K562 (cell line): ENCODE data around the gene AP4E1. TPM values are rescaled to one million over a fixed set of nuclear protein-coding genes. Genes with fewer than 3 reads are reported as not detected.

Source experiments
- ATAC-seq: fragments of 200-7000 bp; cut with Tn5 transposase; 3 replicates; pipeline ENCODE4 v1.9.1; 2020; ENCODE audit warnings: moderate library complexity
- BruUV-seq: library from RNA; stranded (reverse); fragments of 400-500 nt; replicated peaks from 2 replicates; lab custom pipeline; 2021; lab: Mats Ljungman, UMichigan
- CTCF ChIA-PET: fragments of 300-600 bp; formaldehyde crosslinking; extraction: SDS; loops from one replicate; lab custom pipeline; 2021; ENCODE audit warnings: low intra/inter-chr PET ratio; lab: Yijun Ruan, JAX
- POLR2A ChIA-PET: fragments of 300-600, 350-650 bp; sonication (Branson Sonifier 250); formaldehyde crosslinking; extraction: SDS; loops from one replicate; lab custom pipeline; 2021; ENCODE audit warnings: antibody characterized with exemption, inconsistent platforms; lab: Yijun Ruan, JAX
- DNase-seq, 4 experiments: peaks; one replicate each; pipeline versions ENCODE4 v3.0.0 to v3.0.0-alpha.2; 2011 to 2018; ENCODE audit warnings: low spot score in 3 of 4, mixed read lengths in 3 of 4; ENCODE audit errors: extremely low read depth in 1 of 4
- FAIRE-seq: peaks from 2 replicates; lab custom pipeline; 2011; peaks lifted over from hg19 to GRCh38; lab: Jason Lieb, UNC
- H2AFZ ChIP-seq: 2 replicates; pipeline ENCODE4 v1.6.0; 2011; ENCODE audit warnings: low read depth, low read length, control low read depth, inconsistent platforms
- H3K27ac ChIP-seq: fragments of 200-600 bp; 3 replicates; pipeline ENCODE4 v1.8.0; 2011; ENCODE audit warnings: low read depth, mild to moderate bottlenecking, control low read depth, inconsistent platforms, low read length, moderate library complexity, mixed read lengths; ENCODE audit errors: extremely low read depth
- H3K27me3 ChIP-seq, 2 experiments: fragments of 300-600 bp in 1 of 2; 2 replicates in 1 of 2; 3 replicates in 1 of 2; pipeline versions ENCODE4 v1.6.0 to v1.8.0; 2011; ENCODE audit warnings: inconsistent platforms in 2 of 2, low read length in 2 of 2, mild to moderate bottlenecking in 1 of 2, mixed read lengths in 1 of 2, moderate library complexity in 1 of 2; ENCODE audit not compliant: control insufficient read depth in 2 of 2, insufficient read depth in 2 of 2
- H3K36me3 ChIP-seq: fragments of 300-600 bp; 3 replicates; pipeline ENCODE4 v1.8.0; 2011; ENCODE audit warnings: mild to moderate bottlenecking, low read length, inconsistent platforms; ENCODE audit not compliant: control insufficient read depth, insufficient read depth
- H3K4me1 ChIP-seq, 2 experiments: fragments of 200-600 bp in 1 of 2; replicated peaks in 1 of 2; 2 replicates in 1 of 2; 3 replicates in 1 of 2; pipeline versions ENCODE4 v1.5.1 to v1.8.0; 2011; ENCODE audit warnings: inconsistent platforms in 2 of 2, low read length in 2 of 2, mild to moderate bottlenecking in 1 of 2, mixed read lengths in 1 of 2, moderate library complexity in 1 of 2; ENCODE audit not compliant: control insufficient read depth in 2 of 2, insufficient read depth in 2 of 2
- H3K4me2 ChIP-seq: 2 replicates; pipeline ENCODE4 v1.6.1; 2011; ENCODE audit warnings: low read length, control low read depth, inconsistent platforms, mixed read lengths; ENCODE audit not compliant: insufficient read depth
- H3K4me3 ChIP-seq: fragments of 200-600 bp; sonication (generic), shearing (Covaris generic); 2 replicates; pipeline ENCODE4 v1.5.1; 2016; ENCODE audit warnings: control low read depth, inconsistent platforms
- H3K79me2 ChIP-seq: fragments of 200-600 bp; 3 replicates; pipeline ENCODE4 v1.8.0; 2011; ENCODE audit warnings: low read length, inconsistent platforms; ENCODE audit not compliant: control insufficient read depth, insufficient read depth
- H3K9ac ChIP-seq, 2 experiments: 2 replicates each; pipeline versions ENCODE4 v1.6.0 to v1.6.1; 2011; ENCODE audit warnings: low read depth in 2 of 2, low read length in 2 of 2, control low read depth in 1 of 2, inconsistent platforms in 1 of 2, mild to moderate bottlenecking in 1 of 2, mixed read lengths in 1 of 2; ENCODE audit not compliant: insufficient read depth in 1 of 2
- H3K9me1 ChIP-seq: one replicate; pipeline ENCODE4 v1.6.0; 2011; ENCODE audit warnings: inconsistent platforms, mild to moderate bottlenecking, low read length, moderate library complexity; ENCODE audit not compliant: control insufficient read depth, insufficient read depth
- H3K9me3 ChIP-seq: replicated peaks from 2 replicates; pipeline ENCODE4 v1.5.1; 2011; ENCODE audit warnings: low read depth, low read length, inconsistent platforms; ENCODE audit not compliant: control insufficient read depth, insufficient read depth
- H4K20me1 ChIP-seq: replicated peaks from 2 replicates; pipeline ENCODE4 v1.6.1; 2011; ENCODE audit warnings: low read length, inconsistent platforms, mixed read lengths; ENCODE audit not compliant: control insufficient read depth, insufficient read depth
- CHD4 ChIP-seq: fragments of 200-600 bp; sonication (generic); IDR thresholded peaks from 3 replicates; pipeline ENCODE4 v1.6.1; 2012; ENCODE audit warnings: low read depth, mild to moderate bottlenecking, mixed read lengths, low read length, inconsistent platforms; ENCODE audit not compliant: insufficient read depth, insufficient replicate concordance, poor library complexity, severe bottlenecking
- ELF4 ChIP-seq: fragments of 450-650 bp; formaldehyde crosslinking; IDR thresholded peaks from 2 replicates; pipeline ENCODE4 v1.4.0; 2022; ENCODE audit warnings: missing genetic modification characterization
- FOXK1 ChIP-seq: sonication (generic); formaldehyde crosslinking; IDR thresholded peaks from 2 replicates; pipeline ENCODE4 v1.8.0; 2022; ENCODE audit warnings: missing genetic modification reagents, mild to moderate bottlenecking, borderline replicate concordance
- HDGF ChIP-seq: fragments of 450-650 bp; IDR thresholded peaks from 2 replicates; pipeline ENCODE4 v1.6.1; 2016
- KDM2B ChIP-seq: fragments of 250-450 bp; sonication (Bioruptor Pico); IDR thresholded peaks from 2 replicates; pipeline ENCODE4 v1.8.0; 2021; ENCODE audit warnings: mild to moderate bottlenecking, moderate library complexity
- PBX2 ChIP-seq, 2 experiments: IDR thresholded peaks in 1 of 2; conservative IDR thresholded peaks in 1 of 2; 2 replicates each; pipeline ENCODE4 v1.6.1; 2016; ENCODE audit warnings: low read depth in 2 of 2, mild to moderate bottlenecking in 1 of 2, missing compliant biosample characterization in 1 of 2, missing genetic modification characterization in 1 of 2, moderate library complexity in 1 of 2
- POLR3G ChIP-seq: IDR thresholded peaks from 2 replicates; pipeline ENCODE4 v1.6.1; 2011; ENCODE audit not compliant: insufficient read length, insufficient replicate concordance; ENCODE audit errors: extremely low read depth
- RFX5 ChIP-seq: IDR thresholded peaks from 2 replicates; pipeline ENCODE4 v1.6.1; 2011; ENCODE audit warnings: low read depth, mild to moderate bottlenecking, improper control_type of control experiment, low read length
- TSC22D4 ChIP-seq: fragments of 450-650 bp; IDR thresholded peaks from 2 replicates; pipeline ENCODE4 v1.6.1; 2016; ENCODE audit warnings: missing genetic modification characterization, missing biosample characterization, control low read depth
- ZNF583 ChIP-seq: fragments of 250-450 bp; sonication (Bioruptor Pico); IDR thresholded peaks from 2 replicates; pipeline ENCODE4 v1.4.0; 2020
- WGBS: fragments of 100-300 bp; shearing (Covaris generic); methylation state at CpG from one replicate; pipeline ENCODE4 v1.1.6; 2016; ENCODE audit warnings: low coverage, mixed read lengths; ENCODE audit not compliant: insufficient coverage; ENCODE audit errors: missing lambda C conversion rate; 5-methylcytosine and 5-hydroxymethylcytosine counted together
- in situ Hi-C: fragments of 300-500 bp; cut with MboI; formaldehyde crosslinking; loops from 4 replicates; pipeline ENCODE4 v1.15.0; 2018; ENCODE audit warnings: inconsistent platforms, mixed read lengths
- intact Hi-C: fragments of 100-400 bp; cut with micrococcal nuclease; formaldehyde crosslinking; loops from 2 replicates; pipeline ENCODE4 v1.14.2; 2022
- polyA plus RNA-seq, 8 experiments: library from polyadenylated mRNA; depleted of rRNA in 4 of 8; stranded (reverse) in 5 of 8; unstranded in 3 of 8; fragments of >200 nt; fragmentation: Nextera tagmentation in 2 of 8; fragmentation: Illumina TruSeq in 1 of 8; extraction: Ambion mirVana in 2 of 8; extraction: Trizol in 1 of 8; gene quantifications; 2 replicates each; pipeline versions ENCODE4 v1.2.1 to v1.2.3, GENCODE V29; 2011 to 2014; ENCODE audit warnings: inconsistent platforms in 1 of 8, missing spikeins in 1 of 8
- total RNA-seq, 7 experiments: library from RNA; depleted of rRNA in 6 of 7; stranded (reverse); fragments of >200 nt in 6 of 7; fragmentation: Illumina TruSeq in 2 of 7; extraction: Trizol in 2 of 7; gene quantifications; 2 replicates each; pipeline versions ENCODE4 v1.2.1 to v1.2.3, GENCODE V29; 2011 to 2021; ENCODE audit warnings: low replicate concordance in 1 of 7
- TF ChIP-seq, protein P1 (sequence below), 2 experiments: IDR thresholded peaks; 2 replicates each; pipeline ENCODE4 v1.6.1; 2011; ENCODE audit warnings: borderline replicate concordance in 1 of 2, control low read depth in 1 of 2, low read depth in 1 of 2, low read length in 1 of 2, mild to moderate bottlenecking in 1 of 2, mixed read lengths in 1 of 2, moderate library complexity in 1 of 2; ENCODE audit not compliant: insufficient read depth in 1 of 2, insufficient read length in 1 of 2, poor library complexity in 1 of 2, severe bottlenecking in 1 of 2; ENCODE audit errors: extremely low read depth in 1 of 2

The AP4E1 gene
- total and polyA plus RNA-seq, 9 of the 15 experiments (the other 6 are each of a cell fraction or from before 2014, with no cell fraction given) = 1.3 to 11.5 (median 4.4) TPM

DNA sequence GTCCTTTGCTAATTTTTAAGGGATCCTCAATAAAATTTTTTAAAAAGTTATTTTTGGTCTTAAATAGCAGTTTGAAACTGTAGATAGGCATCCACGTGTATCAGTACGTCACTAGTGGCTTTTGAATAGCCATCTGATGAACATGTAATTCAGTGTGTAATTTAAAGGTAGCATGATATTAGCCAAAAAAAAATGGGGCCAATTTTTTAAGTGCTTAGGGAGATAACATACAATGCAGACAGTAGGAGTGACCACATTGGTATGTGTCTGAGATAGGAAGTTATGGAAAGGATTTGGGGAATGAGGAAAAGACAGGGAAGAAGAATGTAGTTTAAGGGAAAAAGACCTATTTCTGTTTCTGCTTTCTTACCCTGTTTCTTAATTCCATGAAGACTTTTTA is 2.5 kb downstream of the AP4E1 start:
- WGBS = 65% methylated on average over 2 of the region's 2 CpGs

More for the DNA sequence above, 2.5 kb downstream of the AP4E1 start:
- BruUV-seq = no TSS peak
- Histone ChIP-seq H2AFZ (no peak overlapping the region), H3K4me2 (no peak overlapping the region), H3K4me1 (peaks cover 0 to 12% of the 10 kb centered on the region in 2 experiments; a peak in 2 of 5 replicates), H3K9me1 (no peaks in the 10 kb centered on the region), H3K27me3 (no peaks in the 10 kb centered on the region), H3K36me3 (peaks cover 30% of the 10 kb centered on the region; the same call in 2 of the 3 replicates)
- DNase-seq (no peak), FAIRE-seq (no peak)
- in situ Hi-C loops (no loop called here), intact Hi-C loops (no loop called here)
- TF ChIP-seq PBX2 (CRISPR knock-in tag; IDR thresholded peaks at IDR 0.05; ENCODE audit: low read depth) (no peak), PBX2 (tag; conservative IDR thresholded peaks at IDR 0.05; ENCODE audit: low read depth) (no peak), TSC22D4 (no peak), ELF4 (CRISPR knock-in tag) (no peak), POLR3G (no peak), ZNF583 (no peak), CHD4 (no peak), RFX5 (no peak), HDGF (no peak), FOXK1 (CRISPR knock-in tag) (no peak), KDM2B (CRISPR knock-in tag) (no peak)
- TF ChIP-seq, protein P1, sequence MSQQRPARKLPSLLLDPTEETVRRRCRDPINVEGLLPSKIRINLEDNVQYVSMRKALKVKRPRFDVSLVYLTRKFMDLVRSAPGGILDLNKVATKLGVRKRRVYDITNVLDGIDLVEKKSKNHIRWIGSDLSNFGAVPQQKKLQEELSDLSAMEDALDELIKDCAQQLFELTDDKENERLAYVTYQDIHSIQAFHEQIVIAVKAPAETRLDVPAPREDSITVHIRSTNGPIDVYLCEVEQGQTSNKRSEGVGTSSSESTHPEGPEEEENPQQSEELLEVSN (IDR thresholded peaks at IDR 0.05; ENCODE audit: borderline replicate concordance in 1 of 2, extremely low read depth in 1 of 2, insufficient read depth in 1 of 2, insufficient read length in 1 of 2, low read depth in 1 of 2, low read length in 1 of 2, poor library complexity in 1 of 2, severe bottlenecking in 1 of 2) = no peak
- TF ChIP-seq, all 486 proteins: peak for 0
- Histone ChIP-seq H3K27ac (no peak overlapping the region), H3K4me3 (no peak overlapping the region), H3K79me2 (peaks cover 27% of the 10 kb centered on the region), H3K9me3 (no peaks in the 10 kb centered on the region), H3K9ac (0 out of 4 replicates have a peak overlapping the region, but pooled peaks of 1 of the 2 experiments have one; percentile 1), H4K20me1 (no peaks in the 10 kb centered on the region)
- ATAC-seq = no peak
- CTCF ChIA-PET = no interaction called here
- POLR2A ChIA-PET = no interaction called here
